ENCODE measurements around the gene ROR1.

Gene ROR1

DNA sequence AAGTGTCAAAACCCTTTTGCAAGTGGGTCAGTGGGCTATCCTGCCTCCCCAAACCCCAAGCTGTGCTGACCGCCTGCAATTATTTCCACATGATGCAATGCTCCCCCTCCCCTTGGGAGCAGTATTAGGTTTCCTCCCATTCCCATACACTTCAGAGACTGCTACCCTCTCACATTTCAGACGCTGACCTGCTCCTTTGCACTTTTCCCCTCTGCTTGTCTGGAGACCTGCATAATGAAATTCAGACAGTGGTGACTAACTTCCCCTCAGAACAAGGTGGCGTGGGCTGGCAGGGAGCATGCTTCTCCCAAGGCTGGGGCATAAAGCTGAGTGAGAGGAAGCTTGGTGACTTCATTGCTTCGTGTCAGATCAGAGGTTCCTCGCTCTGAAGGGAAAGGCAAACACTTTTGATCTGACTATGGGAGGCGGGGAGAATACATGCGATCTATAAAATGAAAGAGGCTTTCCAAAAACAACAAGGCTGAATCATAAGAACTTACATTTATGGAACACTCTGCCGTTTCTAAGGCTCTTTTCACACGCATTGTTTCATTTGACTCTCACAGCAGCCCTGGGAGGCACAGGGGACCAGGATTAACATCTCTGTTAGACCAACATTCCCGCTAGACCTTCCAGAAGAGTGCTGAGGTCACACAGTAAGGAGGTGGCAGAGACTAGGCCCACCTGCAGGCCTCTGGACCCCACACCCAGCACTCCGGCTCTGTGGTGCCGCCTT is 27.5 kb upstream of the ROR1 start (continued):
- TF ChIP-seq, protein P1, sequence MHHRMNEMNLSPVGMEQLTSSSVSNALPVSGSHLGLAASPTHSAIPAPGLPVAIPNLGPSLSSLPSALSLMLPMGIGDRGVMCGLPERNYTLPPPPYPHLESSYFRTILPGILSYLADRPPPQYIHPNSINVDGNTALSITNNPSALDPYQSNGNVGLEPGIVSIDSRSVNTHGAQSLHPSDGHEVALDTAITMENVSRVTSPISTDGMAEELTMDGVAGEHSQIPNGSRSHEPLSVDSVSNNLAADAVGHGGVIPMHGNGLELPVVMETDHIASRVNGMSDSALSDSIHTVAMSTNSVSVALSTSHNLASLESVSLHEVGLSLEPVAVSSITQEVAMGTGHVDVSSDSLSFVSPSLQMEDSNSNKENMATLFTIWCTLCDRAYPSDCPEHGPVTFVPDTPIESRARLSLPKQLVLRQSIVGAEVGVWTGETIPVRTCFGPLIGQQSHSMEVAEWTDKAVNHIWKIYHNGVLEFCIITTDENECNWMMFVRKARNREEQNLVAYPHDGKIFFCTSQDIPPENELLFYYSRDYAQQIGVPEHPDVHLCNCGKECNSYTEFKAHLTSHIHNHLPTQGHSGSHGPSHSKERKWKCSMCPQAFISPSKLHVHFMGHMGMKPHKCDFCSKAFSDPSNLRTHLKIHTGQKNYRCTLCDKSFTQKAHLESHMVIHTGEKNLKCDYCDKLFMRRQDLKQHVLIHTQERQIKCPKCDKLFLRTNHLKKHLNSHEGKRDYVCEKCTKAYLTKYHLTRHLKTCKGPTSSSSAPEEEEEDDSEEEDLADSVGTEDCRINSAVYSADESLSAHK (tag by site-specific recombination; IDR thresholded peaks at IDR 0.05): peak; percentile 70; the same call in 1 of the 2 replicates
- TF ChIP-seq, protein P2, sequence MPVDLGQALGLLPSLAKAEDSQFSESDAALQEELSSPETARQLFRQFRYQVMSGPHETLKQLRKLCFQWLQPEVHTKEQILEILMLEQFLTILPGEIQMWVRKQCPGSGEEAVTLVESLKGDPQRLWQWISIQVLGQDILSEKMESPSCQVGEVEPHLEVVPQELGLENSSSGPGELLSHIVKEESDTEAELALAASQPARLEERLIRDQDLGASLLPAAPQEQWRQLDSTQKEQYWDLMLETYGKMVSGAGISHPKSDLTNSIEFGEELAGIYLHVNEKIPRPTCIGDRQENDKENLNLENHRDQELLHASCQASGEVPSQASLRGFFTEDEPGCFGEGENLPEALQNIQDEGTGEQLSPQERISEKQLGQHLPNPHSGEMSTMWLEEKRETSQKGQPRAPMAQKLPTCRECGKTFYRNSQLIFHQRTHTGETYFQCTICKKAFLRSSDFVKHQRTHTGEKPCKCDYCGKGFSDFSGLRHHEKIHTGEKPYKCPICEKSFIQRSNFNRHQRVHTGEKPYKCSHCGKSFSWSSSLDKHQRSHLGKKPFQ (tag by site-specific recombination; IDR thresholded peaks at IDR 0.05): no peak
- TF ChIP-seq, protein P3, sequence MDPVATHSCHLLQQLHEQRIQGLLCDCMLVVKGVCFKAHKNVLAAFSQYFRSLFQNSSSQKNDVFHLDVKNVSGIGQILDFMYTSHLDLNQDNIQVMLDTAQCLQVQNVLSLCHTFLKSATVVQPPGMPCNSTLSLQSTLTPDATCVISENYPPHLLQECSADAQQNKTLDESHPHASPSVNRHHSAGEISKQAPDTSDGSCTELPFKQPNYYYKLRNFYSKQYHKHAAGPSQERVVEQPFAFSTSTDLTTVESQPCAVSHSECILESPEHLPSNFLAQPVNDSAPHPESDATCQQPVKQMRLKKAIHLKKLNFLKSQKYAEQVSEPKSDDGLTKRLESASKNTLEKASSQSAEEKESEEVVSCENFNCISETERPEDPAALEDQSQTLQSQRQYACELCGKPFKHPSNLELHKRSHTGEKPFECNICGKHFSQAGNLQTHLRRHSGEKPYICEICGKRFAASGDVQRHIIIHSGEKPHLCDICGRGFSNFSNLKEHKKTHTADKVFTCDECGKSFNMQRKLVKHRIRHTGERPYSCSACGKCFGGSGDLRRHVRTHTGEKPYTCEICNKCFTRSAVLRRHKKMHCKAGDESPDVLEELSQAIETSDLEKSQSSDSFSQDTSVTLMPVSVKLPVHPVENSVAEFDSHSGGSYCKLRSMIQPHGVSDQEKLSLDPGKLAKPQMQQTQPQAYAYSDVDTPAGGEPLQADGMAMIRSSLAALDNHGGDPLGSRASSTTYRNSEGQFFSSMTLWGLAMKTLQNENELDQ (tag by site-specific recombination; IDR thresholded peaks at IDR 0.05; ENCODE audit: low read depth): no peak
- TF ChIP-seq ZNF223 (tag by site-specific recombination; IDR thresholded peaks at IDR 0.05) (no peak), ZNF341 (tag by site-specific recombination; IDR thresholded peaks at IDR 0.05; ENCODE audit: low read depth) (no peak), ZNF266 (tag by site-specific recombination; IDR thresholded peaks at IDR 0.05; ENCODE audit: low read depth) (no peak), ZNF292 (tag by site-specific recombination; IDR thresholded peaks at IDR 0.05; ENCODE audit: borderline replicate concordance, low read depth) (no peak), ZFP41 (tag by site-specific recombination; IDR thresholded peaks at IDR 0.05; ENCODE audit: borderline replicate concordance) (no peak), OSR2 (tag by site-specific recombination; IDR thresholded peaks at IDR 0.05) (peak; percentile 69), ZBTB1 (tag by site-specific recombination; IDR thresholded peaks at IDR 0.05) (no peak), SCRT1 (tag by site-specific recombination; IDR thresholded peaks at IDR 0.05; ENCODE audit: borderline replicate concordance) (no peak), ZNF768 (tag by site-specific recombination; IDR thresholded peaks at IDR 0.05) (no peak), ZNF707 (tag by site-specific recombination; IDR thresholded peaks at IDR 0.05) (no peak), SALL2 (tag by site-specific recombination; IDR thresholded peaks at IDR 0.05; ENCODE audit: borderline replicate concordance) (no peak), ZNF596 (tag by site-specific recombination; IDR thresholded peaks at IDR 0.05) (no peak), ZNF837 (tag by site-specific recombination; IDR thresholded peaks at IDR 0.05) (no peak)
- TF ChIP-seq, protein P4, sequence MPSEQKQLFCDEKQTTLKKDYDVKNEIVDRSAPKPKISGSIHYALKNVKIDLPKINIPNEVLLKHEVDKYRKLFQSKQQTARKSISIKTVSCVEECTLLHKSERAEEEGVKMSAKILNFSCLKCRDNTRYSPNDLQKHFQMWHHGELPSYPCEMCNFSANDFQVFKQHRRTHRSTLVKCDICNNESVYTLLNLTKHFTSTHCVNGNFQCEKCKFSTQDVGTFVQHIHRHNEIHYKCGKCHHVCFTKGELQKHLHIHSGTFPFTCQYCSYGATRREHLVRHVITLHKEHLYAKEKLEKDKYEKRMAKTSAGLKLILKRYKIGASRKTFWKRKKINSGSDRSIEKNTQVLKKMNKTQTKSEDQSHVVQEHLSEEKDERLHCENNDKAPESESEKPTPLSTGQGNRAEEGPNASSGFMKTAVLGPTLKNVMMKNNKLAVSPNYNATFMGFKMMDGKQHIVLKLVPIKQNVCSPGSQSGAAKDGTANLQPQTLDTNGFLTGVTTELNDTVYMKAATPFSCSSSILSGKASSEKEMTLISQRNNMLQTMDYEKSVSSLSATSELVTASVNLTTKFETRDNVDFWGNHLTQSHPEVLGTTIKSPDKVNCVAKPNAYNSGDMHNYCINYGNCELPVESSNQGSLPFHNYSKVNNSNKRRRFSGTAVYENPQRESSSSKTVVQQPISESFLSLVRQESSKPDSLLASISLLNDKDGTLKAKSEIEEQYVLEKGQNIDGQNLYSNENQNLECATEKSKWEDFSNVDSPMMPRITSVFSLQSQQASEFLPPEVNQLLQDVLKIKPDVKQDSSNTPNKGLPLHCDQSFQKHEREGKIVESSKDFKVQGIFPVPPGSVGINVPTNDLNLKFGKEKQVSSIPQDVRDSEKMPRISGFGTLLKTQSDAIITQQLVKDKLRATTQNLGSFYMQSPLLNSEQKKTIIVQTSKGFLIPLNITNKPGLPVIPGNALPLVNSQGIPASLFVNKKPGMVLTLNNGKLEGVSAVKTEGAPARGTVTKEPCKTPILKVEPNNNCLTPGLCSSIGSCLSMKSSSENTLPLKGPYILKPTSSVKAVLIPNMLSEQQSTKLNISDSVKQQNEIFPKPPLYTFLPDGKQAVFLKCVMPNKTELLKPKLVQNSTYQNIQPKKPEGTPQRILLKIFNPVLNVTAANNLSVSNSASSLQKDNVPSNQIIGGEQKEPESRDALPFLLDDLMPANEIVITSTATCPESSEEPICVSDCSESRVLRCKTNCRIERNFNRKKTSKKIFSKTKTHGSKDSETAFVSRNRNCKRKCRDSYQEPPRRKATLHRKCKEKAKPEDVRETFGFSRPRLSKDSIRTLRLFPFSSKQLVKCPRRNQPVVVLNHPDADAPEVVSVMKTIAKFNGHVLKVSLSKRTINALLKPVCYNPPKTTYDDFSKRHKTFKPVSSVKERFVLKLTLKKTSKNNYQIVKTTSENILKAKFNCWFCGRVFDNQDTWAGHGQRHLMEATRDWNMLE (tag by site-specific recombination; conservative IDR thresholded peaks at IDR 0.05; ENCODE audit: low read depth): no peak; the same call in 1 of the 2 replicates
- TF ChIP-seq, protein P5, sequence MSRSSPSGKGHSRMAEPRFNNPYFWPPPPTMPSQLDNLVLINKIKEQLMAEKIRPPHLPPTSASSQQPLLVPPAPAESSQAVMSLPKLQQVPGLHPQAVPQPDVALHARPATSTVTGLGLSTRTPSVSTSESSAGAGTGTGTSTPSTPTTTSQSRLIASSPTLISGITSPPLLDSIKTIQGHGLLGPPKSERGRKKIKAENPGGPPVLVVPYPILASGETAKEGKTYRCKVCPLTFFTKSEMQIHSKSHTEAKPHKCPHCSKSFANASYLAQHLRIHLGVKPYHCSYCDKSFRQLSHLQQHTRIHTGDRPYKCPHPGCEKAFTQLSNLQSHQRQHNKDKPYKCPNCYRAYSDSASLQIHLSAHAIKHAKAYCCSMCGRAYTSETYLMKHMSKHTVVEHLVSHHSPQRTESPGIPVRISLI (tag by site-specific recombination; IDR thresholded peaks at IDR 0.05): no peak
- TF ChIP-seq, protein P6, sequence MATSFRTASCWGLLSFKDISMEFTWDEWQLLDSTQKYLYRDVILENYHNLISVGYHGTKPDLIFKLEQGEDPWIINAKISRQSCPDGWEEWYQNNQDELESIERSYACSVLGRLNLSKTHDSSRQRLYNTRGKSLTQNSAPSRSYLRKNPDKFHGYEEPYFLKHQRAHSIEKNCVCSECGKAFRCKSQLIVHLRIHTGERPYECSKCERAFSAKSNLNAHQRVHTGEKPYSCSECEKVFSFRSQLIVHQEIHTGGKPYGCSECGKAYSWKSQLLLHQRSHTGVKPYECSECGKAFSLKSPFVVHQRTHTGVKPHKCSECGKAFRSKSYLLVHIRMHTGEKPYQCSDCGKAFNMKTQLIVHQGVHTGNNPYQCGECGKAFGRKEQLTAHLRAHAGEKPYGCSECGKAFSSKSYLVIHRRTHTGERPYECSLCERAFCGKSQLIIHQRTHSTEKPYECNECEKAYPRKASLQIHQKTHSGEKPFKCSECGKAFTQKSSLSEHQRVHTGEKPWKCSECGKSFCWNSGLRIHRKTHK (tag by site-specific recombination; IDR thresholded peaks at IDR 0.05): no peak
- TF ChIP-seq, protein P7, sequence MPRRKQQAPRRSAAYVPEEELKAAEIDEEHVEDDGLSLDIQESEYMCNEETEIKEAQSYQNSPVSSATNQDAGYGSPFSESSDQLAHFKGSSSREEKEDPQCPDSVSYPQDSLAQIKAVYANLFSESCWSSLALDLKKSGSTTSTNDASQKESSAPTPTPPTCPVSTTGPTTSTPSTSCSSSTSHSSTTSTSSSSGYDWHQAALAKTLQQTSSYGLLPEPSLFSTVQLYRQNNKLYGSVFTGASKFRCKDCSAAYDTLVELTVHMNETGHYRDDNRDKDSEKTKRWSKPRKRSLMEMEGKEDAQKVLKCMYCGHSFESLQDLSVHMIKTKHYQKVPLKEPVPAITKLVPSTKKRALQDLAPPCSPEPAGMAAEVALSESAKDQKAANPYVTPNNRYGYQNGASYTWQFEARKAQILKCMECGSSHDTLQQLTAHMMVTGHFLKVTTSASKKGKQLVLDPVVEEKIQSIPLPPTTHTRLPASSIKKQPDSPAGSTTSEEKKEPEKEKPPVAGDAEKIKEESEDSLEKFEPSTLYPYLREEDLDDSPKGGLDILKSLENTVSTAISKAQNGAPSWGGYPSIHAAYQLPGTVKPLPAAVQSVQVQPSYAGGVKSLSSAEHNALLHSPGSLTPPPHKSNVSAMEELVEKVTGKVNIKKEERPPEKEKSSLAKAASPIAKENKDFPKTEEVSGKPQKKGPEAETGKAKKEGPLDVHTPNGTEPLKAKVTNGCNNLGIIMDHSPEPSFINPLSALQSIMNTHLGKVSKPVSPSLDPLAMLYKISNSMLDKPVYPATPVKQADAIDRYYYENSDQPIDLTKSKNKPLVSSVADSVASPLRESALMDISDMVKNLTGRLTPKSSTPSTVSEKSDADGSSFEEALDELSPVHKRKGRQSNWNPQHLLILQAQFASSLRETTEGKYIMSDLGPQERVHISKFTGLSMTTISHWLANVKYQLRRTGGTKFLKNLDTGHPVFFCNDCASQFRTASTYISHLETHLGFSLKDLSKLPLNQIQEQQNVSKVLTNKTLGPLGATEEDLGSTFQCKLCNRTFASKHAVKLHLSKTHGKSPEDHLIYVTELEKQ (tag by site-specific recombination; IDR thresholded peaks at IDR 0.05; ENCODE audit: borderline replicate concordance): no peak; the same call in 1 of the 2 replicates

Data from HEK293 (cell line).